Effector CD4-positive, alpha-beta T cell (primary cell): ENCODE measurements around the gene EXD3.
A peak's percentile ranks its signal among the peaks of the same experiment; 100 is the strongest.

ENCODE experiments used
- DNase-seq: peaks from one replicate; pipeline ENCODE4 v3.0.0-alpha.2; 2020

Gene EXD3

DNA sequence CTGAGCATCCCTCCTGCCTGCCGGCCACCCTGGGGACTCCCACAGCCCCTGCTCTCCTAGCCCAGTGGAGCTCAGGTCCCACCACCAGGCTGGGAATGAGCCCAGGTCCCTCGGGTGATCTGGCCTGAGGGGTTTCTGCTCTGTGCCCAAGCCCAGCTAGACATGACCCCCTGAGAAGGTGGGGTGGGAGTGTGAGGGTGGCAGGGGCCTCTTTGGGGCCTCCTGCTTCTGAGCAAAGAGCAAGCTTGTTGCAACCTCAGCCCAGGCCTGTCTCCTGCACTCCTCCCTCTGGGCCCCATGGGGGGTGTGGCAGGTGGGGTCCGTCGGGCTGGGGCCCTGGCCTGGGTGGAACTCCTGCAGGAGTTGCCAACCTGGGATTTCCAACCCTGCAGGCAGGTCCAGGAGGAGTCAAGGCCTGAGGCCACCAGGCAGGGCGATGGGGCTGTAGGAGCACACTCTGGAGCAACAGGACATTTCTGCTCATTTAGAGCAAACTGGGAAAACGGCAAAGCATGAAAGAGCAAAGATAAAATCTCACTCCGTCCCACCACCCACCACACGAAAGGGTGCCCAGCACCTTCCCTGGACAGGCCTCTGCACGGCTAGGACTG is 109.5 kb downstream of the EXD3 start:
- no peak for DNase-seq

DNA sequence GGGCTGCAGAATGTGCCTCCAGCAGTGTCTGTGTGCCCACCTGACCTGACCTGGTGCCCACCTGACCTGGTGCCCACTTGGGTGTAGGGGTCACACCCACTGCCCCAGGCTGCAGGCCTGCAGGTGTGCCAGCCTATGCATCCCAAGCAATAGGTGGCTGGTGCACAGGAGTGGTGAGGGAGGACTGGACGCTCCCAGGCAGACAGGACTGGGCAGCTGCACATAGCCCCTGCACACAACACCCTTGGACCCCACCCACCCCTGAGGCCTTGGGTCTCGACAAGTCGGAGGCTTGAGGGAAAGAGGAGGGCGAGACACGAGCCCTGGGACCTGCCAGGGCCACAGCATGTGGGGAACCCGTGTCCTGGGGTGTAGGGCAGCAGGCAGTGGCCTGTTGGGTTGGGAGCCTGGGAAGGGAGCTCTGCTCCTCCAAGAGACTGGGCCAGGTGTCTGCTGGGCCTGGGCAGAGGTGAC is 110.1 kb downstream of the EXD3 start:
- DNase-seq = no peak

DNA sequence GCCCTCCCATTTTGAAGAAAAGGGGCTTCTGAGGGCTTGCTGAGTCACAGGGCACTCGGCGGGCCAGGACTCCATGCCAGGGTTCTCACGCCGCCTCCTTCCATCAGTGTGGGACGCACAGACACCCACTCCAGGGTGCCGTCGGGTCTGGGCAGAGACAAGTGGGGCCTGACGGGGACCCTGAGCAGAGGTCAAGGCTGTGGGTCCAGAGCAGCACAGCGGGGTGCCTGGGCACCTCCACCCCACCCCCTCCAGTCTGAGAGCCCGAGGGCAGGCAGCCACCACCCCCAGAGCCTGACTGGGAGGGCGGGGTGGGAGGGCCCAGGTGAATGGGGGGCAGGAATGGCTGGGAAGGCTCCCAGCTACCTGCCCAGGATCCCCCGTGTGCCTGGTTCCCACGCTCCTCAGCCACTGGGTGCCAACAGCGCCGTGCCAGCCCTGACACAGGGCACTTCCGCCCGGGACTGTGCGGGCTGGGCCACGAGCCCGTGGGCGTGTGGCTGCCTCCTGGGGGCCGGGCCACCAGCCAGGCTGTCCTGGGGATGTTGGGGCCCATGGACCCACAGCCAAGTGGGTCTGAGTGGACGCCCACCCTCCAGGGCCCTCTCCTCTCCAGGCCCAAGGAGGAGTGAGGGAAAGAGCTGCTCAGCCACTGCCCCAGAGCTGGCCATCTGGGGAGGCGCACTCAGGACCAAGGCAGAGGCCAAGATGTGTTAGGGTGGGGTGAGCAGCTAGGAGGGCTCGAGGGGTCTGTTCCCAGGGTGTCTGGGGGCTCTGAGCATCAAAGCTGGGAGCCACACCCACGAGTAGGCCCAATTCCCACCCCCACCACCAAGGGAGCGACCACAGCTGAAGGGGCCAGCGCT is 110.7 kb downstream of the EXD3 start:
- DNase-seq = no peak

DNA sequence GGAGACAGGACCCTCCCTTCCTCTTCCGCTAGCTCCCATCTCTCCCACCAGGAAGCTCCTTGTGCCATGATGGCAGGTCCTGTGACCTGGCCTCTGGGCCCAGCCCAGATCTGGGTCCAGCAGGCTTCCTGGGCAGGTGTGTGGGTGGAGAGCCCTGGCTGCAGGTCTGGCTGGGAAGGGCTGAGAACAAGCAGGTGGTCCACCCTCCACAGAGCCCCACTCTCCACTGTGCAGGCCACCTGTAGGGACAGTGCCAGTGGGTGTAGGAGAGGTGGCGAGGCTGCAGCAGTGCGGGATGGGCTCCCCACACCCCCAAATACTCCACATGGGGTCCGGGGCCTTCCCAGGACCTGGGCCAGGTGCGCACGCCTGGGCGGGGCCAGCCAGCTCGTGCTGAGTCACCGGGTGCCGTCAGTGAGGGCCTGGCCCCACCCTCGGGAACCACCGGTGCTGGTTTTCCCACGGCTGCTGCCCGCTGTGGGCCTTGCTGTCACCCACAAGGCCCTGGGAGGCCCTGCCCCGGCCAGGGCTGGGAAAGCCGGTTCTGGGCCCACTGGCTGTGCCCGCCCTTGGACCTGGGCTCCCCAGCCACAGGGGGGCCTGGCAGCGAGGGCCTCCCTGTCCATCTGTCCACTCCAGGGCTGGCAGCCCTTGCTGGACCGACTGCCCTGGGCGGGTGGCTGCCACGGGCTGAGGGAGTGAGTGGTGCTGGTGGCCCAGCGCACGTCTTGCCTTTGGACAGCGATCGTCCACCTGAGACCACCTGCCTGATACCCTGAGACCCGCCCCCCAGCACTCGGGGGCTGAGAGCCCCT is 111.6 kb downstream of the EXD3 start:
- no peak for DNase-seq

DNA sequence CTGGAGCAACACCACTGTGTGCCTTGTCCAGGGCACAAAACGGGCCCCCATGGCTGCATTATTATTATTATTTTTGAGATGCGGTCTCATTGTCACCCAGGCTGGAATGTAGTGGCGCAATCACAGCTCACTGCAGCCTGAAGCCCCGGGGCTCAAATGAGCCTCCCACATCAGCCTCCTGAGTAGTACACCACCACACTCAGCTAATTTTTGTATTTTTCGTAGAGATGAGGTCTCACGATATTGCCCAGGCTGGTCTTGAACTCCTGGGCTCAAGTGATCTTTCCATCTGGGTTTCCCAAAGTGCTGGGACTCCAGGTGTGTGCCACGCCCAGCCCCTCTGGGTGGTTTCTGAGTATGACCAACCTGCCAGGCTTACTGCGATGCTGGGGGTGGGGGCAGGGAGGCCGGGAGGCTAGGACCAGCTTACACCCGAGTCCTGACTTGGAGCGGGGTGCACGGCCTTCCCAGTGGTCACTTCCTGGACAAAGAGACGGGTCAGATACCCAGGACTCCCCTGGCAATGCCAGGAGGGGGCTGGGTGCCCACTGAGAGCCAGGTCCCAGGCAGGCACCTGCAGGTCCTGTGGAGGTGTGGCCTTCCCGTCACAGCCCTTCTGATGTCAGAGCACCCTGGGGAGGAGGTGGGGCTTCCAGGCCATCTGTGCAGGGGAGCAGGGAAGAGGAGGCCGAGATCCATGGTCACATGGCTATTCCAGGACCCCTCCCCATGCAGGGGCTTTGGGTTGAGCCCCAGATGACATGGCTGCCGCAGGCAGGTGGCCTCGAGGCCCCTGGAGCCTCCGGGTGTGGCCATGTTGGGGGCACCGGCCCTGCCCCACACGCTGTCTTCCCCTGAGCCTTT is 112.5 kb downstream of the EXD3 start:
- no peak for DNase-seq

DNA sequence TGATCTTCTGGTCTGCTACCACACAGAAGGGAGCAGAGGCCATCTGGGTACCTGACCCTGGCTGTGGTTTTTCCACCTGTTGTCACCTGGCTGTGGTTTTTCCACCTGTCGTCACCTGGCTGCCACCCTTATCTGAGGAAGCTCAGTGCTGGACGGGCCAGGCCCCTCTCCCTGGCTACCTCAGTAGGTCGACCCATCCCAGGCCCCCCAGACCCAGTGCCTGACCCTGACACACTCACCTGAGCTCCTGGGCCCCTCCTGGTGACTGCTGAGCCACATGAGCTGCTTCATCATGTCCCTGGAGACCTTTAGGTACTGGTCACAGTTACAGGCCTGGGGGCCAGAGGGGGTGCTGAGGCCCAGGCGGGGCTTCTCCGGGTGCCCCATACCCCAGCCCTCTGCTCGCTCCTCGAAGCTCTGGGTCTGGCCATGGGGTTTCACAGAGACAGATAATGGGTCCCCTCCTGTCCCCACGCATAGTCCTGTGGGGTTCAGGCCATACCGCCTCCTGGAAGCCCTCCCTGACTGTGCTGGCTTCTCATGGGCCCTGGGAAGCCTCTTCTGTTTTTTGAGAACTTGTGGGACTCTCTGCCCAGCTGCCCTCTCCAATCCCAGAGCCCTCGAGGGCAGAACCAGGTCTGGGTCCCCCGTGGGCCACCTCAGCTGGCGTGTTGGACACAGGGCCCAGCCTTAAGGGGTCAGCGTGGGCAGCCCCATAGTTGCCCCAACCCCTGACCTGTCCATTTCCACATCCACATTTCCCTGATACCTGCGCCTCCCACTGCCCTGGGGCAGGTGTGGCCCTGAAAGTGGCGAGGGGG is 113.4 kb downstream of the EXD3 start:
- DNase-seq = no peak

DNA sequence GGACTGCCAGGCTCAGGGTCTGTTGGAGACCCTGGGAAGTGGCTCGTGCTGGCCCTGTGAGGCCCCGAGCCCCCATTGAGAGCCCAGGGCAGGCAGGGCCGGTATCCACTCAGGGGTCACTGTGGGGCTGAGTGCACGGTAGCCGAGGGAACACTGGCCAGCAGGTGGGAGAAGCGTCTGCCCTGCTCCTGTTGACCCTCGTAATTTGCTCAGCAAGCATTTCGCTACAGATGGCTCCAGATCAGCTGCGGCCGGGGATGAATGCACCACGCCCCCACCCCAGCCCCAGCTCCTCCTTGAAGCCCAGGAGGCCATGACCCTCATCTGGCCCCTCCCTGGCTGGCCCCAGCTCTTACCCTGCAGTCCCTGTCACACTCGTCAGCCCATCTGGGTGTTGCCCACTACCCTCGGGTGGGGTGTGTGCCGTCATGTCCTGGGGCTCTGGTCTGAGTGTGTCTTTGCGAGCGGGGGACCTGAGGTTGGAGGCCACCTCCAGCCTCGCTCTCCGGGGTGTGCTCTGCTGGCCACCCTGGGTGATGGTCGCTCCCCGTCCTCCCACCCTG is 114.8 kb downstream of the EXD3 start:
- DNase-seq = no peak

DNA sequence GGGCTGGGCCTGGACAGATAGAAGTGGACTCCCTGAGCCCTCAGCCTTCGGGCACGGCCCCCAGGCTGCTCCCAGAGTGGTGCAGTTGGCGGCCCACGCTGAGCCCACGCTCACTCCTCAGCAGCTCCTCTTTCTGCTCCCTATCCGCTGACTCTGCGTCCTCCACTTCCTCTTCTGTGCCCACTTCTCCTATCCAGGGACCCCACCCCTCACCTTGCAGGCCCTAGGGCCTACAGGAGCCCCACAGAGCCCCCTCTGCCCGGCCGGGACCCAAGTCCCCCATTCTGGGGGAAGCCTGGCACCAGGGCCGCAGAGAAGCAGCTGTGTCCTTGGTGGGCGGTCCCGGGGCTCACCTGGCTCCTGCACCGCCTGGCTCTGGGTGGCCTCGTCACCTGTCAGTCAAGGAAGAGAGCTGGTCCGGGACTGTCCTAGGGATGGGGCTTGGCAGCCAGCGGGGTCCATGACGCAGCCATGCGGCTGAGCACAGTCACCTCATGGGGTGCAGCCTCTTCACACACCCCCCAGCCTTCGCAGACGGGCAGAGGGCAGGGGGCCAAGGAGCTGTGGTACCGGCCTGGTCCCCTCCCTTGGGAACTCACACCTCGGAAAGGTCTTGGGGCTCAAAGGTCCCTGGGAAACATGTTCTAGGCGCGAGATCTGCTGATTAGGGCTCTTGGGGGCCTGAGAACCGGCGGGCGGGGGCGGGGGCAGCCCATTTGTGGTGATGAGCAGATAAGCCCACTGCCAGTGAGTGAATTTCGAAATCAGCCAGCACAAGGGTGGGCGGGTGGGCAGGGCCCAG is 115.5 kb downstream of the EXD3 start:
- DNase-seq = no peak

DNA sequence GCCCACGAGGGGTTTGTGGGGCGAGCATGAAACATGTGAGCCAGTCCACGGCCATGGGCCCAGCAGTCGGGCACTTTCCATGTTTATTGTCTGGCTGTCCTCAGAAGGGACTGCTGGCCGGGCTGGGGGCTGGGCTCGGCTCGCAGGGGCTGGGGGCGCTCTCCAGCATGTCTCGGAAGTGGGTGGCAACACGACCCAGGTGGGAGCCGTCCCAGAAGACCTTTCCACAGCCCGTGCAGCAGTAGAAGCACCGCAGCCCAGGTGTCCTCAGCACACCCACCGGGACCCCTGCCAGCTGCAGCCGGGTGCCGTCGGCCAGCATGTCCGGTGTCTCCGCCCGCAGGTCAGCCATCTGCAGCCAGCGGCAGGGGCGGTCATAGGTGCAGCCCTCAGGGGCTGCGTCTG is 116.1 kb downstream of the EXD3 start:
- DNase-seq = no peak

DNA sequence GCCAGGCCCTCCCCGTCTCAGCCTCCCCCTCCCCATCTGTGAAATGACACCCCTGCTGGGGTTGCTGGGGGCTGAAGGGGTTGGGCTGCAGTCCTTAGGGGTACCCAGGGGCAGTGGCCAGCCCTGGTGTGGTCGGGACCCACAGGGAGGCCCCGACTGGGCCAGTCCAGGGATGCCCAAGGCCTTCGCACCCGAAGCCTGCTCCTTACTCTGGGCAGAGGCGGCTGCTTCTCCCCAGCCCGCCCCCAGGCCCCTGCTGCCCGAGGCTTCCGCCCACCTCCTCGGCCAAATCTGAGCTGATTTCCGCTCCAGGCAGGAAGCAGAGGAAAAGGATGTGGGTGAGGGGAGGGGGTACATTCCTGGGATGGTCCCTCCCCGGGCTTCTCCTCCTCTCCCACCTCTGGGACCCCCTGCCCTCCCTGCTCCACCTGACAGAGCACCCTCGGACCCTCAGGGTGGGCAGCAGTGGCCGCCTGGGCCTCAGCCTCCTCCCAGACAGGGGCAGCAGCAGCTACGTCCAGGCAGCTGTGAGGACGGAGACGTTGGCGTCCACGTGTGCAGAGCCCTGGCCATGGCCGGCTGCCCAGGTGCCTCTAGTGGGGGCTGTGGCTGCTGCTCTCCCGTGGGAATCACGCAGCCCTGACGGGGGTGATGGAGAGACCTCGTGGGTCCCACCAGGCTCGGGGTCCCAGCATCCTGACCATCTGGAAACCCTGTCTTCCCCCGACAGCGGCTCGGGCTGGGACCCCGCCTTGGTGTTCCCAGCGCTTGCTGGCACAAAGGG is 116.7 kb downstream of the EXD3 start:
- no peak for DNase-seq

DNA sequence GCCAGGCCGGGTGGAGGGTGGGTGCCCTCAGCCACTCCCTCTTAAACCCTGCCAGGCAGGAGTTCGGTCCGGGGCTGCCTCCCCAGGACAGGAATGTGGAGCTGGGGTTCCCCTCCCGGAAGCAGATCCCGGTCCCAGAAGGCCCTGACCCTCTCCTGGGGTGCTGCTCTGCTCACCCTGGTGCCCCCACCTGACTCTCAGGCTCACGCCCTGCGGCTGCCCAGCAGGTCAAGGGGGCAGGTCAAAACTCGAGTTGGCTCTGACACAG is 117.2 kb downstream of the EXD3 start:
- DNase-seq = no peak

DNA sequence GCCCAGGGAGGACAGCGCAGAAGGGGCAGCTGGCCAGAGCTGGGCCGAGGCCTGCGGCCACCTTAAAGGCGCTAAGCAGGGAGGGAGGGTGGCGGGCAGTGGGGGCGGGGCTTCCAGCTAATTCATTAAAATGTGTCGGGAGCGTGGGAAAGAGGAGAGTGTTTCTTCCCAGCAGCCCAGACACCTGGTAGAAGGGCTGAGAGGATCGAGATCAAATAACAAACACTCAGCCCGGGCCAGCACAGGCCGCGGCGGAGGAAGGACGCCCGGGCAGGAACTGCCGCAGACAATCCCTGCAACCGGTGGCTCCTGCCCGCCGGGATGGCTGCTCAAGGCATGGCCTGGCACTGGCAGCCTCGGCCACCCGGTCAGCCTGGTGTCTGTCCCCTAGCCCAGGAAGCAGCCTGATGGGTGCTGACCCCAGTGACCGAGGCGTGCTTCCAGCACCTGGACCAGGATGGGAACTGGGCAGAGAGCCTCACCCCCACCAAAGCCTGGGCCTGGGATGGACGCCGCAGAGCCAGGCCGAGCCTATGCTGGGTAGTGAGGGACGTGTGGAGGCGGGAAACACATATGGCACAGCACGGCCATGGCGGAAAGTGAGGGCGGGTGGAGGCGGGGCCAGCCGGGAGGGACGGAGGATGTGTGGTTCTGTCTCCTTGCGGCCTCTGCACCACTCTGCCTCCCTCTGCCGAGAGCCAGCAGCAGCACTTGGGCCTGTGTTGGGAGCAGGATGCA is 117.7 kb downstream of the EXD3 start:
- no peak for DNase-seq

DNA sequence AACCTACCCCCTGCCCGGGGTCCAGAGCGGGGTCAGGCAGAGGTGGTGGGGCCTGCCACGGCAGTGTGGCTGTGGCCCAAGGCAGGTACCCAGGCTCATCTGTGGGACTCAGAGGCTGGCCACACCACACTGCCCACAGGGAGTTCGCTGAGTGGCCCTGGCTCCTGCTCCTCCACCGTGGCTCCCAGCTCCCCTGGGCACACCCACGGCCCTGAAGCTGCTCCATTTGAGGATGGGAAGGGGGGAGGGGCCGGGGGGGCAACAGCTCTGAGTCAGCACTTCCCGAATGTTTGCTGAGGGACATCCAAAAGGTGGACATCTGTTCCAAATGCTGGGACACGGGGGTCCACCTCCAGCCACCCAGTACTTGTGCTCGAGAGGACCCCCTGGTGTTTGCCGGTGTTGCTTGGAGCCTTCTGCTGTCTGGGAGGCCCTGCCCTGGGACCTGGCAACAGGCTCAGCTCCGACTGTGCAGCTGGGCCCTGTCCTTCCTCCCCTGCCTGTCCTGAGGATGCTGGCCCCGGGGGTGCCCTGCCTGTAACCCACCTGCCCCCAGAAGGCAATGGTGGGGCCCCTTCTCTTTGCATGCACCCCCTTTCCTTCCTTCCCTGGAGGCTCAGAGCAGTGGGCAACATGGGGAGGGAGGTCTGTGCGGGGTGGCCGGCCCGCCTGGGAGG is 118.4 kb downstream of the EXD3 start:
- DNase-seq = no peak

DNA sequence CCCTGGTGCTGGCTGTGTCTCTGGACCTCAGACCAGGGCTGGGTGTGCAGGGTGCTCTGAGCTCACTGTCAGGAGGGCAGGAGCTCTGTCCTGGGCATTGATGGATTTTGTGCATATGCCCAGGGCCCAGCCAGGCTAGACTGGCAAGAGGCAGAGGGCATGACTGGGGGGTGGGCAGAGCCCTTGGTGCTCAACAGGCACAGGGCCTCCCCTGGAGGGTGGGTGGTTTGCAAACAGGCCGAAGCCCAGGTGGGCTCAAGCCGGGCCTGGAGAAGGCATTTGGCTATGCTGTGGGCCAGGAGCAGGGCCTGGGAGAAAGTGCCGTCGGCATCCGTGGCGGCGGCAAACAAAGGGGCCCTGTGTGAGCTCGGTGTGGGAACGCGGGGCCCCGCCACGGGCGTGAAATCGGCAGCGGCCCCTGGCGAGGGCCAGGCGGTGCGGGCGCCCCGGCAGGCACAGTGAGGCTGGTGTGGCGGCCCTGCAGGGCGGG is 119.0 kb downstream of the EXD3 start:
- DNase-seq = no peak

DNA sequence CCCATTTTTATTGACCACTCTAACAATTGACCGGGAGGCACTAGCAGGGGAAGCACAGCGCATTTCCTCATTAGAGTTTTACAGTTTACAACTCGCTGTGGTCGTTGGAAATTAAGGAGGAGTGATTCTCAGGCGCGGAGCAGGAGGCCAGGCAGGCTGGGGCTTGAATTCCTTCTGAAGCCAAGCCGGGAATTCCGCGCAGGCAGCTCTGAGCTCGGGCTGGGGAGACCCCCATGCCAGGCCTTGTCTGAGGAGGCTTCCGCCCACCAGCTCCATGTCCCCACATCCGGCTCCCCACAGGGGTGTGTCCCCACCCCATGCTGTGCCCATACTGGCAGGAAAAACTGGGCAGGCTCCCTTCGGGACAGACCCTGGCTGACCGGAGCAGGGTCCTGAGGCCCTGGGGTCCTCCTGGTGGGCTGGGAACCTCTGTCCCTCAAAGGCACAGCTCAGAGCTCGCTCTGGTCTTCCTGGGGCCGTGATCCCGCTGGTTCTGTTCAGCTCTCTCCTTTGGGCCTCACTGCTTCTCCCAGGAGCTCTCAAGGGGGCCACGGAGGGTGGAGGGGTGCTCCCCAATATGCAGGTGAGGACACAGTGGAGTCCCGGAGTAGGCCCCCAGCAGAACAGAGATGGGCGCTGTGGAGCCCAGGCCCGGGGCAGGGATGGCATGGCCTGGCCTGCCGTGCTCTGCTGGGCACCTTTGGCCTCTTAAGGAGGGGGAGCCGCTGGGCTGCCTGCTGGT is 119.6 kb downstream of the EXD3 start:
- DNase-seq = no peak

DNA sequence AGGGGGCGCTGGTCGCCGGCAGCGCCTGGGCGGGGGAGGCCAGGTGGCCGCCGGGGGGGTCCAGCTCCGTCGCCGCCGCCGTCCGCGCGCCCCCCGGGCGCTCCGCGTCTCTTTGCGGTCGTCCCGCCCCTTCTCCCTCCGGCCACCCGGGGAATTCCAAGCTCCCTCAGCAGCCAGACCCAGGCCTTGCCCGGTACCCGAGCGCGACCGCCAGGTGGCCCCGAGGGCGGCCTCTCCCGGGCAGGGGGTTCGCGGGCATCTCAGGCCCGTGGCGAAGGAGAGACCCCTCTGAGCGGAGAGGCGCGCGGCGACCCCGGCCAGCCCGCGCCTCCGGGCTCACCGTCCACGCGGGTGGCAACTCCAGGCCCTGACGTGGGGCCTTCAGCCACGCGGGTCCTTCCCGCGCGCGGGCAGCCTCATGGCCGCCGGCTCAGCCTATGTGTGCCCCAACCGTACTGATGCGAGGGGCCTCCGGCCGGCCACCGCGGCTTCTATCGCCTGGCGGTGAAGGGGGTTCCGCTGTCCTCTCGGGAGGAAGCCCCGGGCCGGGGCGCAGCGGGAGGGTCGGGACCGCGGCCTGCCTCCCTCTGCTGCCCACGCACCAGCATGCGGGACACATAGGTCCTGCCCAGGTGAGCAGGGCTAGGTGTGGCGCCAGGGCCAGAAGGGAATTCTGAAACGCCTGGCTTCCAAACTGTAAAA is 120.4 kb downstream of the EXD3 start:
- no peak for DNase-seq

DNA sequence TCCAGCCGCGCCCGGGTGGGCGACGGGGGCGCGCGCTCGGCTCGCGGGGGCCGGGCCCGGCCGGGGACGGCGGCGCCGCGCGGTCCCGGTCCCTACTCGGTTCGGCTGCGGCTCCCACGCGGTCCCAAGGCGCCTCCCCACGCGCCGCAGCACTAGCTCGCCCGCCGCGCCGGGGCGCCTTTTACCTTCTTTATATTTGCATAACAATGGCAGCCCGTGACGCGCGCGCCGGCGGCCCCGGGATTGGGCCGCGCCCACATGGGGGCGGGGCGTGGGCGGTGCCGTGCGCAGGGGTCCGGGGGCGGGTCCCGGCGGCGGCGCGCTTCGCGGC is 120.9 kb downstream of the EXD3 start, which contains the start of gene NRARP:
Gene NRARP (minus strand): TSS at position 154 of the 331 bp plus-strand sequence. CDS start 343 bp downstream, outside the sequence.
- peak; percentile 92 for DNase-seq
